ENCODE data around the gene CCSER1. TPM values are rescaled to one million over a fixed set of nuclear protein-coding genes. Genes with fewer than 3 reads are reported as not detected.
"Not testable (repeated sequence)": the region's sequence is repeated elsewhere in the genome, so short reads cannot be mapped to it uniquely, and the experiment has no call there.

CCSER1 gene
- total and polyA plus RNA-seq, 10 donors = 1.3 to 30.4 (median 20.4) TPM

GRCh38 chr4:90689739-90690138, 562.5 kb downstream of the CCSER1 start:
- TF ChIP-seq POLR2AphosphoS5 (IDR thresholded peaks at IDR 0.05) (no peak), POLR2A (IDR thresholded peaks at IDR 0.05) (no peak), CTCF (IDR thresholded peaks at IDR 0.05 in 8 of 11, conservative IDR thresholded peaks at IDR 0.05 in 3 of 11) (no peak)
- 43 to 83% (median 69%) methylated on average over 1 of the region's 1 CpG for WGBS, 5 donors
- intact Hi-C loops (cut with DNase I; ENCODE audit: low total_unique reads) = no loop called here
- H3K27ac ChIP-seq = no peak overlapping the region
- no peaks in the 10 kb centered on the region for H3K9me3 ChIP-seq
- DNase-seq = no peak
- H3K4me3 ChIP-seq = no peak overlapping the region
- no peaks in the 10 kb centered on the region for H3K27me3 ChIP-seq (replicated peaks in 1 of 7)
- H3K36me3 ChIP-seq = no peaks in the 10 kb centered on the region
- H3K4me1 ChIP-seq = no peaks in the 10 kb centered on the region

DNA sequence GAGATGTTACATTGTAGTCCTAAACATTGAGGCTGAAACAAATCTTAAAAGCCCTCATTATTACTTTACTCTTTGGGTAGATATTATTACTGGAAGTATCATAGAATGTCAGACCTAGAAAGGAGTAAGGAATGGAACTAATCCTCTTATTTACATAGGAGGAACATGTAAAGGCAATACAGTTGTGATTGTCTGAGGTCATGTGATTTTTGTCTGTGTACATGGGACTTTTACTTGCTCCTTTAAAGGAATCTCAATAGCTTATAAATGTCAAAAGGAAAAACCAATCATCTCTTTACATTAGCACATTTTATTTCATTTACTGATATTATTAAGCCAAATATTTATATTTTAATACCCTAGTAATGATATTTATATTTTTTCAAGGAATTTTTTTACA, 568.2 kb downstream of the CCSER1 start:
- Histone ChIP-seq H3K4me1 (no peaks in the 10 kb centered on the region), H3K9me3 (peaks cover 0 to 16% (median 12%) of the 10 kb centered on the region in 8 donors), H3K27ac (no peak overlapping the region), H3K36me3 (no peaks in the 10 kb centered on the region), H3K27me3 (replicated peaks in 1 of 7) (no peaks in the 10 kb centered on the region), H3K4me3 (no peak overlapping the region)
- intact Hi-C loops (cut with DNase I; ENCODE audit: low total_unique reads) = no loop called here
- TF ChIP-seq POLR2AphosphoS5 (IDR thresholded peaks at IDR 0.05) (no peak), CTCF (IDR thresholded peaks at IDR 0.05 in 8 of 11, conservative IDR thresholded peaks at IDR 0.05 in 3 of 11) (no peak), POLR2A (IDR thresholded peaks at IDR 0.05) (no peak)
- no peak for DNase-seq

DNA sequence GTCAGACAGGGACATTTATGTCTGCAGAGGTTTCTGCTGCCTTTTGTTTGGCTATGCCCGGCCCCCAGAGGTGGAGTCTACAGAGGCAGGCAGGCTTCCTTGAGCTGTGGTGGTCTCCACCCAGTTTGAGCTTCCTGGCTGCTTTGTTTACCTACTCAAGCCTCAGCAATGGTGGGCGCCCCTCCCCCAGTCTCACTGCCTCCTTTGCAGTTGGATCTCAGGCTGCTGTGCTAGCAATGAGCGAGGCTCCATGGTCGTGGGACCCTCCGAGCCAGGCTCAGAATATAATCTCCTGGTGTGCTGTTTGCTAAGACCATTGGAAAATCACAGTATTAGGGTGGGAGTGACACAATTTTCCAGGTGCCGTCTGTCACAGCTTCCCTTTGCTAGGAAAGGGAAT, 578.3 kb downstream of the CCSER1 start:
- H3K27me3 ChIP-seq (replicated peaks in 1 of 7); DNase-seq; H3K4me3 ChIP-seq; H3K36me3 ChIP-seq; H3K9me3 ChIP-seq; H3K27ac ChIP-seq; H3K4me1 ChIP-seq; intact Hi-C loops (cut with DNase I; ENCODE audit: low total_unique reads): not testable (repeated sequence)
- WGBS, 5 donors = 75 to 88% (median 80%) methylated on average over 6 of the region's 6 CpGs

DNA sequence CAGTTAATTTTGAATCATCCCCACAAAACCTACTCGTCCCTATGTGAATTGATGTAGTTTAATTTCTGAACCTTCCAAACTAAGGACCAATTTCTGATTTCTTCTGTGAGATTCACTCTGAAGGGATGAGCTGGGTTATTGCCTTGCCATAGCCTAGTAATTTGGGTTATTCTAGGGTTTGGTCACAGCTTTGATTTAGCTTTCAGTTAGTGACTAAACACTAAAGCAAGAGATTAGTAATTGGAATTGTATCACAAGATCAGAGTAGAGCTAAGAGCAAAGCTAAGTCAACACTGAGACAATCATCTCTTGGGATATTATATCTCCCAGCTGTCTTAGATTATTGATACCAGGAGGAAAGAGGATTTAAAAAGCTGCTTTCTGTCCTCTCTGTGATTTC, 588.0 kb downstream of the CCSER1 start:
- TF ChIP-seq CTCF (IDR thresholded peaks at IDR 0.05 in 8 of 11, conservative IDR thresholded peaks at IDR 0.05 in 3 of 11) = no peak
- TF ChIP-seq POLR2AphosphoS5 (IDR thresholded peaks at IDR 0.05) = no peak
- no peak for TF ChIP-seq POLR2A (IDR thresholded peaks at IDR 0.05)
- Histone ChIP-seq H3K9me3 (no peaks in the 10 kb centered on the region), H3K27me3 (replicated peaks in 1 of 7) (no peaks in the 10 kb centered on the region), H3K27ac (no peak overlapping the region), H3K4me1 (no peaks in the 10 kb centered on the region), H3K36me3 (no peaks in the 10 kb centered on the region), H3K4me3 (no peak overlapping the region)
- WGBS, 5 donors = 66 to 82% (median 72%) methylated on average over 1 of the region's 1 CpG
- intact Hi-C loops (cut with DNase I; ENCODE audit: low total_unique reads) = no loop called here
- DNase-seq = no peak

DNA sequence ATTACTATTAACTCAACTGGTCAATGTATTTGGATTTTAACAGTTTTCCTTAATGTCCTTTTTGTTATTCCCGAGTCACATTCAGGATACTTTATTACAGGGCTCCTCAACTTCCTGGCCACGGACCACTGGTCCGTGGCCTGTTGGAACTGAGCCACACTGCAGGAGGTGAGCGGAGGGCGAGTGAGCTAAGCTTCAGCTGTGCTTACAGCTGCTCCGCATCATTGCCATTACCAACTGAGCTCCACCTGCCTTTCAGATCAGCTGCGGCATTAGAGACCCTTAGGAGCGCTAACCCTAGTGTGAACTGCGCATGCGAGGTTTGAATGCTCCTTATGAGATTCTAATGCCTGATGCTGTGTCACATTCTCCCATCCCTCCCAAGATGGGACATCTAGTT, 591.7 kb downstream of the CCSER1 start:
- peak; percentile 50 for DNase-seq
- 88 to 96% (median 91%) methylated on average over 10 of the region's 10 CpGs for WGBS, 5 donors
- H3K27me3 ChIP-seq (replicated peaks in 1 of 7) = no peaks in the 10 kb centered on the region
- no peaks in the 10 kb centered on the region for H3K9me3 ChIP-seq
- H3K36me3 ChIP-seq = no peaks in the 10 kb centered on the region
- H3K4me1 ChIP-seq = no peaks in the 10 kb centered on the region
- no peak overlapping the region for H3K27ac ChIP-seq
- H3K4me3 ChIP-seq = no peak overlapping the region
- intact Hi-C loops (cut with DNase I; ENCODE audit: low total_unique reads) = no loop called here
- TF ChIP-seq CTCF (IDR thresholded peaks at IDR 0.05 in 8 of 11, conservative IDR thresholded peaks at IDR 0.05 in 3 of 11) (no peak), POLR2A (IDR thresholded peaks at IDR 0.05) (no peak)
